Stimulated activated naive CD8-positive, alpha-beta T cell treated with anti-CD3 and anti-CD28 coated beads, Interleukin-15, amount 100 ng/mL, for 72 hours (primary cell): ENCODE measurements around the gene UPK3BL2.
A peak's percentile ranks its signal among the peaks of the same experiment; 100 is the strongest.
"Not testable (repeated sequence)": the region's sequence is repeated elsewhere in the genome, so short reads cannot be mapped to it uniquely, and the experiment has no call there.

Source experiments
- ATAC-seq: fragments of 150-1000 bp; cut with Tn5 transposase; 2 replicates; pipeline ENCODE4 v1.10.0; 2021; ENCODE audit warnings: mild to moderate bottlenecking, moderate library complexity
- DNase-seq, 2 donors: peaks; one replicate each; pipeline ENCODE4 v3.0.0; 2021 to 2022
- H3K27ac Mint-ChIP-seq, 2 donors: one replicate each; pipeline ENCODE4 v1.8.0; 2022; ENCODE audit warnings: mild to moderate bottlenecking in 2 of 2, mixed read lengths in 2 of 2, moderate library complexity in 2 of 2
- H3K27me3 Mint-ChIP-seq: one replicate; pipeline ENCODE4 v1.8.0; 2022; ENCODE audit warnings: mixed read lengths
- H3K4me1 Mint-ChIP-seq: one replicate; pipeline ENCODE4 v1.8.0; 2022; ENCODE audit warnings: mild to moderate bottlenecking, mixed read lengths
- H3K4me3 Mint-ChIP-seq, 2 donors: one replicate each; pipeline ENCODE4 v1.8.0; 2022; ENCODE audit warnings: mild to moderate bottlenecking in 2 of 2, mixed read lengths in 2 of 2, moderate library complexity in 1 of 2
- H3K9me3 Mint-ChIP-seq, 2 donors: one replicate each; pipeline ENCODE4 v1.8.0; 2022; ENCODE audit warnings: mixed read lengths in 2 of 2

Gene UPK3BL2

DNA sequence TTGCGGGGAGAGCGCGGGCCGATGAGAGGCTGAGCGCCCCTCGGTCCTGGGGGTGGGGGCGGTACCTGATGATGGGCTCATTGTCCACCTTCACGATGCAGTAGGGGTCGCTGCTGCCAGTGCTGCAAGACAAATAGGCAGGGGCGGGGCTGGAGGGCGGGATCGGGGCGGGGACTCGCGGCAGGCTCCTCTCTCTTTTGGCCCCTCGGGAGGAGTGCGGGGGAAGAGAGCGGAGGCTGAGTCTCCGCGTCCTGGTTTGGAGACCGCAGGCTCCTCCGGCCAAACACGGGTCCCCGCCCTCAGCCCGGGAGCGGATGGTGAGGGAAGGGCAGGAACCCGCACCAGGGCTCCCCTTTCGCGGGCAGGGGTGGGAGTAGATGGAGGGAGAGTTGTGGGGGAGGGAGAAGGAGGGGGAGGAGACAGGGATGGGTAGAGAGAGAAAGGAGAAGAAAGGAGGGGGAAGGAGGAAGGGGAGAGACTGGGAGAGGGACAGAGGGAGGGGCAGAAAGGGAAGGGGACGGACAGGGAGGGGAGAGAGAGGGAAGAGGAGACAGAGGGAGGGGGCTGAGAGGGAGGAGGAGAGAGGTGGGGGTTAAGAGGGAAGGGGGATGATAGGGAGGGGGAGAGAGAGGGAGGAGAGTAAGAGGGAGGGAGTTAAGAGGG lies 31.5 kb downstream of the UPK3BL2 start:
- peak; percentile 68 for ATAC-seq
- not testable (repeated sequence) for H3K27ac Mint-ChIP-seq, DNase-seq, H3K9me3 Mint-ChIP-seq, H3K4me1 Mint-ChIP-seq, H3K27me3 Mint-ChIP-seq
- H3K4me3 Mint-ChIP-seq: peak overlapping the region in 1 of 2 donors; percentile 39

DNA sequence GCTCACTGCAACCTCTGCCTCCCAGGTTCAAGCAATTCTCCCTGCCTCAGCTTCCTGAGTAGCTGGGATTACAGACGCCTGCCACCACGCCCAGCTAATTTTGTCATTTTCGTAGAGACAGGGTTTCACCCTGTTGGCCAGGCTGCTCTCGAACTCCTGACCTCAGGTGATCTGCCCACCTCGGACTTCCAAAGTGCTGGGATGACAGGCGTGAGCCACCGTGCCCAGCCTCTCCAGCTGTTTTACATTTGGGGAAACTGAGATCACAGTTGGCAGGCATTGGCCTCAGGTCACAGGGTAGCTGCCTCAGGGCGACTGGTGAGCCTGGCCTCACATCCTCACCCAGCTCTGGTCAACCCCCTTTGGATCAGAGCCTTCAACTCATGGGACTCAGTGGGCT lies 32.9 kb downstream of the UPK3BL2 start:
- not testable (repeated sequence) for H3K27me3 Mint-ChIP-seq, H3K9me3 Mint-ChIP-seq, H3K4me3 Mint-ChIP-seq, H3K4me1 Mint-ChIP-seq, H3K27ac Mint-ChIP-seq, DNase-seq, ATAC-seq

DNA sequence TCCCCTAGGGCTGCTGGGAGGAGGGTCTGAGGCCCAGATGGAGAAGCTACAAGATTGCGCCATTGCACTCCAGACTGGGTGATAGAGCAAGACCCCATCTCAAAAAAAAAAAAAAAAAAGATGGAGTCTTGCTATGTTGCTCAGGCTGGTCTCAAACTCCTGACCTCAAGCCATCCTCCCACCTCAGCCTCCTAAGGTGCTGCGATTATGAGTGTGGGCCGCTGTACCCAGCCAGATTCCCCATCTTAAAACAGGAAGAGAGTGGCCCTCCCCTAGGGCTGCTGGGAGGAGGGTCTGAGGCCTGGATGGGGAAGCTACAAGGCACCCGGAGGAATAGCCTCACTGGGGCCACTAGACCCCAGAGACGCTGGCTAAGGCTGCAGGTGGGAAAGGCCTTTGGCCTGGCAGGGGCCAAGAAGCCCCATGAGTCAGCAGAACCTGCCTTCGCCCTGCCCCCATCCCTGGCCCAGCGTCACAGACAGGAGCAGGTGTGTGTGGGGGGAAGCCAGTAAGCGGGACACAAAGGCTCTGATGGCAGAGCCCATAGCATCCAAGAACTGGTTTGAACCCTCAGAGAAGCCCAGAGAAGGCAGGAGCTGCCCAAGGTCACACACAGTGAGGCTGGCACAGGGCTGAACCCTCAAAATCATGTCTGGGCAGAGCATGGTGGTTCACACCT lies 35.9 kb downstream of the UPK3BL2 start:
- ATAC-seq, H3K4me1 Mint-ChIP-seq, DNase-seq, H3K4me3 Mint-ChIP-seq, H3K9me3 Mint-ChIP-seq, H3K27me3 Mint-ChIP-seq, H3K27ac Mint-ChIP-seq: not testable (repeated sequence)

DNA sequence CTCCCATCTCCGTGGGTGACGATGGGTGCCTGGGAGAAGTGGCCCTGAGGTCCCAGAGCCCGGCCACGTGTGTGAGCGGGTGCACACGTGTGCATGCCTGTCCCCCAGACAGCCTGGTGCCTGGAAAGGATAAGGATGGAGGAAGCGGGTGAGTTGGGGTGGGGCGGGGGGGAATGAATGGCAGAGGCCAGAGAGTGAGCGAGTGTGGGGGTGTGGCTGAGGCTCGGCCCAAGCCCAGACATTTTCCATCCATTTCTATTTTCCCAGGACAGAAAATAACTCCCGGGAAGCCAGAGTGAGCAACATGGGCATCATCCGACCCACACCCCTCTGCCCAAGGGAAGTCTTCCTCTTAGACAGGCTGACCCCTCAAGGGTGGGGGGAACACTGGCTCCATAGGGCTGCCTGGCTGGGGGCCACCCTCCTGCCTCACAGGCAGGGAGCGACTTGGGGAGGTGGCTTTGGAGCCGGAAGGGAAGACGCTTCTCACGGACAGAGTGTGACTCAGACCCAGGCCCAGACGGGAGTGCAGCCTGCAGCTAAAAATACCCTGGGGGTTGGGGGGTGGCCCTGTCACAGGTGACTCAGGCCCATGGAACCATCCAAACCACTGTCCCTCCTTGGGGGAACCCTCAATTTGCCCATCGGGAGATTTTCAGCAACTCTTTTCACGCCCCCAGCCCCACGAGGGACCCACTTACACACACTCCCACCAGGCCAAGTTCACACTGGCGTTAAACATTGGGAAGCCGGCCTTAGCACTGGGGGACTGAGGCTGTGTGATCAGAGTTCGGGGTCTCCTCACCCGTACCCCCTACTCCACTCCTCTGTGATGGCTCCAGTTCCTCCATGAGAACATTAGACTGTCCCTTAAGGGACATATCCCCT lies 38.0 kb downstream of the UPK3BL2 start:
- not testable (repeated sequence) for H3K9me3 Mint-ChIP-seq, H3K4me3 Mint-ChIP-seq, H3K4me1 Mint-ChIP-seq, H3K27me3 Mint-ChIP-seq, DNase-seq, H3K27ac Mint-ChIP-seq
- peak; percentile 15 for ATAC-seq

- not testable (repeated sequence) for DNase-seq, H3K4me3 Mint-ChIP-seq, H3K9me3 Mint-ChIP-seq, H3K4me1 Mint-ChIP-seq, H3K27ac Mint-ChIP-seq, H3K27me3 Mint-ChIP-seq, ATAC-seq
These were observed 40.4 kb downstream of the UPK3BL2 start for GRCh38 chr7:102503141-102503540.

DNA sequence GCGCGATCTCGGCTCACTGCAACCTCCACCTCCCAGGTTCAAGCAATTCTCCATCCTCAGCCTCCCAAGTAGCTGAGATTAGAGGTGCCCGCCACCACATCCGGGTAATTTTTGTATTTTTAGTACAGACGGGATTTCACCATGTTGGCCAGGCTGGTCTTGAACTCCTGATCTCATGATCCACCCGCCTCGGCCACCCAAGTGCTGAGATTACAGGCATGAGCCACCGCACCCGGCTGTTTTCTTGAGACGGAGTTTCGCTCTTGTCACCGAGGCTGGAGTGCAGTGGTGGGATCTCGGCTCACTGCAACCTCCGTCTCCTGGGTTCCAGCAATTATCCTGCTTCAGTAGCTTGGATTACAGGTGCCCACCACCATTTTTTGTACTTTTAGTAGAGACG lies 45.2 kb downstream of the UPK3BL2 start:
- ATAC-seq, H3K27ac Mint-ChIP-seq, H3K27me3 Mint-ChIP-seq, H3K4me3 Mint-ChIP-seq, DNase-seq, H3K9me3 Mint-ChIP-seq, H3K4me1 Mint-ChIP-seq: not testable (repeated sequence)

- not testable (repeated sequence) for H3K9me3 Mint-ChIP-seq, H3K27ac Mint-ChIP-seq, H3K4me1 Mint-ChIP-seq, DNase-seq, H3K4me3 Mint-ChIP-seq, ATAC-seq, H3K27me3 Mint-ChIP-seq
These were observed 46.2 kb downstream of the UPK3BL2 start for GRCh38 chr7:102497308-102497707.

- not testable (repeated sequence) for H3K9me3 Mint-ChIP-seq, ATAC-seq, H3K27me3 Mint-ChIP-seq, H3K27ac Mint-ChIP-seq, H3K4me1 Mint-ChIP-seq, DNase-seq, H3K4me3 Mint-ChIP-seq
These were observed 46.6 kb downstream of the UPK3BL2 start for GRCh38 chr7:102496861-102497260.

DNA sequence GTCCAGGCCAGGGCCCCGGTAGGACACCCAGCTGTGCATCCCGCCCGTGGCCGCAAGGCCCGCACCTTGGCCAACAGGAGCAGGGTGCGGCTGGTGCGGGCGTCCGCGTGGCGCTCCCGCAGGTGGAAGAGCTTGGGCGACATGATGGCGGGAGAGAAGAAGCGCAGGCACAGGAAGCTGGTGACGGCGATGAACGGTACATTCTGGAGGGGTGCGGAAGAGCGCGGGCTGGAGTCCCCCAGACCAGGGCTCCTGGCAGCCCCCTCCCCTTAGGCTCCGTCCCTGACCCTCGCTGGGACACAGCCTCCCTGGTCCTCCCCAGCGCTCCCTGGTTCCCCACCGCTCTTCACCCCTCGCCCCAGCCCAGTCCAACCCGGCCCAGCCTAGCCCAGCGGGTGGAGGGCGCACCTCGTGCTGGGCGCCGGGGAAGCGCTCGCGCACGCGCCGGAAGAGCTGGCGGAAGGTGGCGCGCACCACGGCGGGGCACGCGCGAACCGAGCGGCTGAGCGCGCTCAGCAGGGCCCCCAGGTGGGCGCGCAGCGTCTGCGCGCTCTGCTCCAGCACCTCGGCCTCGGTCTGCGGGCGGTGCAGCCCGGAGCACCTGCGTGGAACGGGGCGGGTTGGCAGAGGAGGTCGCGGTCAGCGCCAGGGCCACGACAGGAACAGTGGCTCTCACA lies 48.9 kb downstream of the UPK3BL2 start:
- not testable (repeated sequence) for H3K27me3 Mint-ChIP-seq, H3K4me1 Mint-ChIP-seq, DNase-seq, H3K9me3 Mint-ChIP-seq, H3K27ac Mint-ChIP-seq, H3K4me3 Mint-ChIP-seq
- ATAC-seq: peak; percentile 88

DNA sequence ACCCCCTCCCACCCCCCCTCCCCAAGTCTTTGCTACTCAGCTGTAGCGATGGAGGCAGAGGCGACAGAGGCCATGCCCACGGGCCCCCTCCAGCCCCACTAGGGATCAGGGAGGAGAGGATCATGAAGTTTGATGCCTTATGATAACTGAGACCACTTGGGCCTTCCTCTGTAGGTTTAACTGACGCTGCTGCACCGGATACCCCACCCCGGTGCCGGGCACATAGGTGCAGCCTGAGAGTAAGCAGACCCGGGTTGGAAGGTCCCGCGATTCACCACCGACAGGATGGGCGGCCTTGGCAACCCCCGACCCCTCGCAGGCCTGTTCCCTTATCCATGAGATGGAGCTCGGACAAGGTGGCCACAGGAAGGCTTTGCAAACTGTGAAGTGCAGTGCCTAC lies 49.5 kb downstream of the UPK3BL2 start:
- H3K4me1 Mint-ChIP-seq, H3K27ac Mint-ChIP-seq, H3K9me3 Mint-ChIP-seq, H3K27me3 Mint-ChIP-seq, H3K4me3 Mint-ChIP-seq: not testable (repeated sequence)
- DNase-seq (peak in 1 of 2 donors; percentile 56), ATAC-seq (peak; percentile 30)

GRCh38 chr7:102493220-102493935 lies 50.1 kb downstream of the UPK3BL2 start:
- not testable (repeated sequence) for H3K27me3 Mint-ChIP-seq, DNase-seq, H3K4me3 Mint-ChIP-seq, H3K27ac Mint-ChIP-seq, H3K4me1 Mint-ChIP-seq, H3K9me3 Mint-ChIP-seq
- ATAC-seq: peak; percentile 53

- H3K4me1 Mint-ChIP-seq, H3K9me3 Mint-ChIP-seq, H3K27ac Mint-ChIP-seq, H3K27me3 Mint-ChIP-seq, H3K4me3 Mint-ChIP-seq: not testable (repeated sequence)
- DNase-seq: peak; percentile 50 to 60
- peak; percentile 47 for ATAC-seq
These were observed 52.9 kb downstream of the UPK3BL2 start for GRCh38 chr7:102490529-102491075.
